Measurements from ENCODE around the gene B3GALT4. TPM values are rescaled to one million over a fixed set of nuclear protein-coding genes. Genes with fewer than 3 reads are reported as not detected.
A peak's percentile ranks its signal among the peaks of the same experiment; 100 is the strongest.

Gene B3GALT4
- total and polyA plus RNA-seq, 2 of the 13 experiments (the other 11 are each of a cell fraction or from before 2014, with no cell fraction given) = 0.04 to 0.27 TPM

- TF ChIP-seq ZNF776 (CRISPR knock-in tag; IDR thresholded peaks at IDR 0.05) = no peak
- no peak for TF ChIP-seq ATF6 (CRISPR knock-in tag; conservative IDR thresholded peaks at IDR 0.05)
- peak; percentile 18; the same call in 1 of the 2 replicates for TF ChIP-seq PHF20 (CRISPR knock-in tag; IDR thresholded peaks at IDR 0.05)
- no peak for TF ChIP-seq RBM39 (IDR thresholded peaks at IDR 0.05; ENCODE audit: low read depth, low read length, poor library complexity, severe bottlenecking)
- TF ChIP-seq ZNF724P (CRISPR knock-in tag; IDR thresholded peaks at IDR 0.05; ENCODE audit: borderline replicate concordance) = peak; percentile 4; the same call in 1 of the 2 replicates
- TF ChIP-seq HNF4A (CRISPR knock-in tag; IDR thresholded peaks at IDR 0.05) = no peak
- no peak for TF ChIP-seq GMEB2 (CRISPR knock-in tag; IDR thresholded peaks at IDR 0.05; ENCODE audit: low read depth)
- no peak for TF ChIP-seq GLMP (CRISPR knock-in tag; IDR thresholded peaks at IDR 0.05; ENCODE audit: borderline replicate concordance)
- TF ChIP-seq NFIB (CRISPR knock-in tag; IDR thresholded peaks at IDR 0.05; ENCODE audit: borderline replicate concordance) = 0 out of 2 replicates have a peak, but pooled peaks have one; percentile 11
- 0 out of 2 replicates have a peak, but pooled peaks have one; percentile 17 for TF ChIP-seq ZSCAN20 (CRISPR knock-in tag; IDR thresholded peaks at IDR 0.05; ENCODE audit: borderline replicate concordance)
- no peak for TF ChIP-seq TMF1 (CRISPR knock-in tag; IDR thresholded peaks at IDR 0.05; ENCODE audit: low read depth)
- TF ChIP-seq UBTF (CRISPR knock-in tag; IDR thresholded peaks at IDR 0.05) = peak; percentile 11; the same call in 1 of the 2 replicates
- no peak for TF ChIP-seq MTA3 (CRISPR knock-in tag; IDR thresholded peaks at IDR 0.05)
- TF ChIP-seq ZNF274 (CRISPR knock-in tag; IDR thresholded peaks at IDR 0.05) = peak; percentile 48; the same call in 1 of the 2 replicates
- 0 out of 2 replicates have a peak, but pooled peaks have one; percentile 2 for TF ChIP-seq ZBTB39 (CRISPR knock-in tag; IDR thresholded peaks at IDR 0.05)
- TF ChIP-seq NKX3-1 (CRISPR knock-in tag; IDR thresholded peaks at IDR 0.05) = peak; percentile 14; the same call in 1 of the 2 replicates
- 0 out of 2 replicates have a peak, but pooled peaks have one; percentile 57 for TF ChIP-seq ZNF225 (CRISPR knock-in tag; IDR thresholded peaks at IDR 0.05)
- 0 out of 2 replicates have a peak, but pooled peaks have one; percentile 49 for TF ChIP-seq TBP (CRISPR knock-in tag; IDR thresholded peaks at IDR 0.05)
- 0 out of 2 replicates have a peak, but pooled peaks have one; percentile 65 for TF ChIP-seq ZBTB7A (CRISPR knock-in tag; IDR thresholded peaks at IDR 0.05)
Observed at GRCh38 chr6:33249732-33250630, 26.9 kb upstream of the B3GALT4 start (continued).
